Transverse colon (tissue), 4 donors: Measurements from ENCODE around the gene SNRPB. TPM values are rescaled to one million over a fixed set of nuclear protein-coding genes. Genes with fewer than 3 reads are reported as not detected.

Experiments used
- DNase-seq: peaks from one replicate; pipeline ENCODE4 v3.0.0-alpha.2; 2019
- H3K27ac ChIP-seq, 4 donors: fragments of 200-600 bp; sonication (generic); 2 replicates each; pipeline ENCODE4 v1.5.1; 2016 to 2018; ENCODE audit warnings: inconsistent platforms in 4 of 4
- H3K27me3 ChIP-seq: fragments of 200-600 bp; sonication (generic); 2 replicates; pipeline ENCODE4 v1.5.1; 2017; ENCODE audit warnings: inconsistent platforms
- H3K36me3 ChIP-seq, 4 donors: fragments of 200-600 bp; sonication (generic); 2 replicates each; pipeline ENCODE4 v1.5.1; 2017 to 2019; ENCODE audit warnings: inconsistent platforms in 4 of 4
- H3K4me1 ChIP-seq, 4 donors: fragments of 200-600 bp; sonication (generic); 2 replicates each; pipeline ENCODE4 v1.5.1; 2017 to 2020; ENCODE audit warnings: inconsistent platforms in 4 of 4
- H3K4me3 ChIP-seq, 4 donors: fragments of 200-600 bp; sonication (generic); 1 replicate in 1 of 4; 2 replicates in 3 of 4; pipeline versions ENCODE4 v1.5.1 to v1.6.1; 2017 to 2019; ENCODE audit warnings: inconsistent platforms in 4 of 4
- H3K9me3 ChIP-seq, 2 donors: fragments of 200-600 bp; sonication (generic); 2 replicates each; pipeline ENCODE4 v1.5.1; 2017 to 2019; ENCODE audit warnings: inconsistent platforms in 2 of 2
- CTCF ChIP-seq, 5 experiments: fragments of 200-600 bp in 3 of 5; fragments of 450-650 bp in 2 of 5; sonication (generic) in 3 of 5; IDR thresholded peaks; 1 replicate in 2 of 5; 2 replicates in 3 of 5; pipeline ENCODE4 v1.5.1; 2016 to 2017; ENCODE audit warnings: antibody characterized with exemption in 5 of 5, inconsistent platforms in 3 of 5, mild to moderate bottlenecking in 2 of 5, moderate library complexity in 1 of 5
- EP300 ChIP-seq: sonication (generic); formaldehyde crosslinking; IDR thresholded peaks from one replicate; pipeline ENCODE4 v1.6.1; 2017; ENCODE audit warnings: antibody characterized with exemption, low read depth
- POLR2A ChIP-seq: fragments of 450-650 bp; IDR thresholded peaks from one replicate; pipeline ENCODE4 v1.6.1; 2016; ENCODE audit warnings: antibody characterized with exemption, mild to moderate bottlenecking, moderate library complexity
- POLR2AphosphoS5 ChIP-seq, 3 donors: sonication (generic); formaldehyde crosslinking; IDR thresholded peaks; one replicate each; pipeline ENCODE4 v1.6.1; 2016; ENCODE audit warnings: antibody characterized with exemption in 3 of 3
- WGBS, 2 donors: methylation state at CpG; one replicate each; pipeline ENCODE4 v1.1.5; 2018; ENCODE audit warnings: low coverage in 1 of 2; 5-methylcytosine and 5-hydroxymethylcytosine counted together
- in situ Hi-C, 4 donors: fragments of 200-750 bp; cut with MboI; loops; one replicate each; pipeline versions ENCODE4 v1.15.0 to v1.15.1; 2017; ENCODE audit warnings: low sequenced_read_pairs in 3 of 4, low pct_ligation_motif_present in 1 of 4, low pct_unique_long_range_greater_than_20kb in 1 of 4
- intact Hi-C: fragments of 100-400 bp; cut with DNase I; formaldehyde crosslinking; loops from one replicate; pipeline ENCODE4 v1.15.1; 2023; ENCODE audit warnings: low total_unique reads
- total RNA-seq, 4 donors: library from RNA; depleted of rRNA; stranded (reverse); fragments of >200 nt; gene quantifications; one replicate each; pipeline ENCODE4 v1.1.0, GENCODE V29; 2016

Gene SNRPB
- total RNA-seq, 4 donors from 2014 or later: 50.9 to 144 (median 125) TPM

GRCh38 chr20:2465100-2465499 lies 5.5 kb downstream of the SNRPB start:
- Histone ChIP-seq H3K27me3 (no peaks in the 10 kb centered on the region), H3K4me1 (peaks cover 12 to 18% (median 15%) of the 10 kb centered on the region in 4 donors), H3K36me3 (peaks cover 1 to 72% (median 41%) of the 10 kb centered on the region in 4 donors), H3K4me3 (no peak overlapping the region), H3K27ac (no peak overlapping the region), H3K9me3 (no peaks in the 10 kb centered on the region)
- TF ChIP-seq EP300 (no peak), POLR2AphosphoS5 (IDR thresholded peaks at IDR 0.05) (no peak), CTCF (IDR thresholded peaks at IDR 0.05) (no peak), POLR2A (no peak)
- WGBS, 2 donors: 92 to 95% methylated on average over 5 to 6 of the region's 6 CpGs
- no peak for DNase-seq
- in situ Hi-C loops: loop anchor here in 2 of 4 donors (10.0 to 25.0 kb wide), 2 partner anchors 180 to 253 kb away; no protein-coding TSS in a partner anchor
- intact Hi-C loops: no loop called here

- no peak for DNase-seq
- no peak overlapping the region for H3K27ac ChIP-seq
- TF ChIP-seq CTCF (IDR thresholded peaks at IDR 0.05): no peak
- TF ChIP-seq POLR2AphosphoS5 (IDR thresholded peaks at IDR 0.05): no peak
- TF ChIP-seq EP300: no peak
- TF ChIP-seq POLR2A: no peak
- peaks cover 1 to 75% (median 42%) of the 10 kb centered on the region in 4 donors for H3K36me3 ChIP-seq
- 79 to 90% methylated on average over 2 to 9 of the region's 9 CpGs for WGBS, 2 donors
- H3K4me1 ChIP-seq: peaks cover under 1 to 8% (median 5%) of the 10 kb centered on the region in 4 donors
- H3K27me3 ChIP-seq: no peaks in the 10 kb centered on the region
- H3K4me3 ChIP-seq: no peak overlapping the region
- in situ Hi-C loops: loop anchor here in 2 of 4 donors (10.0 to 25.0 kb wide), 2 partner anchors 181 to 251 kb away; no protein-coding TSS in a partner anchor
- no peaks in the 10 kb centered on the region for H3K9me3 ChIP-seq
- intact Hi-C loops: no loop called here
These were observed 6.8 kb downstream of the SNRPB start for GRCh38 chr20:2463616-2464365.

- Histone ChIP-seq H3K36me3 (peaks cover 1 to 74% (median 42%) of the 10 kb centered on the region in 4 donors), H3K4me1 (no peaks in the 10 kb centered on the region), H3K9me3 (no peaks in the 10 kb centered on the region), H3K27ac (no peak overlapping the region), H3K4me3 (no peak overlapping the region), H3K27me3 (no peaks in the 10 kb centered on the region)
- WGBS, 2 donors: 93% methylated on average over 3 of the region's 3 CpGs; no CpG with 5 or more reads in 1 of the 2 donors
- in situ Hi-C loops (loop anchor here in 2 of 4 donors (10.0 to 25.0 kb wide), 2 partner anchors 182 to 250 kb away; no protein-coding TSS in a partner anchor), intact Hi-C loops (no loop called here)
- DNase-seq: no peak
- TF ChIP-seq POLR2AphosphoS5 (IDR thresholded peaks at IDR 0.05): no peak
- no peak for TF ChIP-seq EP300
- no peak for TF ChIP-seq CTCF (IDR thresholded peaks at IDR 0.05)
- no peak for TF ChIP-seq POLR2A
These were observed 8.1 kb downstream of the SNRPB start for GRCh38 chr20:2462484-2462883.

GRCh38 chr20:2460752-2461424 lies 9.7 kb downstream of the SNRPB start:
- in situ Hi-C loops (loop anchor here in 2 of 4 donors (10.0 to 25.0 kb wide), 2 partner anchors 184 to 249 kb away; no protein-coding TSS in a partner anchor), intact Hi-C loops (no loop called here)
- Histone ChIP-seq H3K36me3 (peaks cover 1 to 59% (median 35%) of the 10 kb centered on the region in 4 donors), H3K9me3 (no peaks in the 10 kb centered on the region), H3K4me1 (no peaks in the 10 kb centered on the region), H3K27ac (no peak overlapping the region), H3K27me3 (no peaks in the 10 kb centered on the region), H3K4me3 (no peak overlapping the region)
- no peak for DNase-seq
- TF ChIP-seq CTCF (IDR thresholded peaks at IDR 0.05) (no peak), EP300 (no peak), POLR2AphosphoS5 (IDR thresholded peaks at IDR 0.05) (no peak), POLR2A (no peak)
- 84 to 87% methylated on average over 4 of the region's 4 CpGs for WGBS, 2 donors
